ENCODE data around the gene CYB561.

DNA sequence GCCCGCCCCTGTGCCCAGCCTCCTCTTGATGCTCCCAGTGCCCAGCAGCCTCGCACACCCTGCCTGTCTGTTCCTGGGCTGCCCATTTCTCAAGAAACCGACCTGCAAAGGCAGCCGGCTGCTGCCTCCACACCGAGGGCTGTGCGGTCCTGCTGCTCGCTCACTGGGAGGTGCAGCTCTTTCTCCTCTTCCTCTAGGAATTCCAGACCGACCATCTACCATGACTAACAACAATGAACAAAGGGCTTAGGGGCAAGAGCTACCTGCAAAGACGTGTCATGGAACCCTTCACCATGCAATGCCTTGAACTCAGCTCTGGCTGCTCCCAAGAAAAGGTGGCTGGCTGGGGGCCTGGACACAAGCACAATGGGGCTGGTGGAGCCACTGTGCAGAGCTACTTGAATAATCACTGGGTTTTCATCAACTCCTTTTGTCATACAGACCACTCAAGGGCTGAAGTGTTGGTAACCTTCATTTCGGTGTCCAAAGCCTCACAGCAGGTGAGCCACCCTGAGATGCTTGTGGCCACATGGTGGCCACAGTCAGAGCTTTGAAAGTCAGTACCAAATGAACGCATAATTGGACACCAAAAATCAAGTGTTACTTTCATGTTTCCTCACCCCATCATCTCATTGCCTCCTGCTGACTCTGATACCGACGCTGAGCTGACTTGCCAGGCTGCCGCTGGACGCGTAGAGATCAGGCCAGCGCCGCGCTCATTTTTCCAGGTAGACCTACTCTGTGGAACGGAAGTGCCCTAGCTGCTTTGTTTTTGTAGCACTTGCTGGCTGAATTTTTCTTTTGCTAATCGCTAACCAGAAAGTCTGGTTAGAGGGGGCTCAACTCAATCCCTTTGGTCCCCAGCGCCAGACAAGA is 19.8 kb downstream of the CYB561 start:
- no peak for TF ChIP-seq ZNF331 (CRISPR knock-in tag; IDR thresholded peaks at IDR 0.05; ENCODE audit: low read depth)
- TF ChIP-seq, protein P1, sequence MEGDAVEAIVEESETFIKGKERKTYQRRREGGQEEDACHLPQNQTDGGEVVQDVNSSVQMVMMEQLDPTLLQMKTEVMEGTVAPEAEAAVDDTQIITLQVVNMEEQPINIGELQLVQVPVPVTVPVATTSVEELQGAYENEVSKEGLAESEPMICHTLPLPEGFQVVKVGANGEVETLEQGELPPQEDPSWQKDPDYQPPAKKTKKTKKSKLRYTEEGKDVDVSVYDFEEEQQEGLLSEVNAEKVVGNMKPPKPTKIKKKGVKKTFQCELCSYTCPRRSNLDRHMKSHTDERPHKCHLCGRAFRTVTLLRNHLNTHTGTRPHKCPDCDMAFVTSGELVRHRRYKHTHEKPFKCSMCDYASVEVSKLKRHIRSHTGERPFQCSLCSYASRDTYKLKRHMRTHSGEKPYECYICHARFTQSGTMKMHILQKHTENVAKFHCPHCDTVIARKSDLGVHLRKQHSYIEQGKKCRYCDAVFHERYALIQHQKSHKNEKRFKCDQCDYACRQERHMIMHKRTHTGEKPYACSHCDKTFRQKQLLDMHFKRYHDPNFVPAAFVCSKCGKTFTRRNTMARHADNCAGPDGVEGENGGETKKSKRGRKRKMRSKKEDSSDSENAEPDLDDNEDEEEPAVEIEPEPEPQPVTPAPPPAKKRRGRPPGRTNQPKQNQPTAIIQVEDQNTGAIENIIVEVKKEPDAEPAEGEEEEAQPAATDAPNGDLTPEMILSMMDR (conservative IDR thresholded peaks at IDR 0.05; ENCODE audit: low read depth in 2 of 2), result no peak
- TF ChIP-seq, protein P2, sequence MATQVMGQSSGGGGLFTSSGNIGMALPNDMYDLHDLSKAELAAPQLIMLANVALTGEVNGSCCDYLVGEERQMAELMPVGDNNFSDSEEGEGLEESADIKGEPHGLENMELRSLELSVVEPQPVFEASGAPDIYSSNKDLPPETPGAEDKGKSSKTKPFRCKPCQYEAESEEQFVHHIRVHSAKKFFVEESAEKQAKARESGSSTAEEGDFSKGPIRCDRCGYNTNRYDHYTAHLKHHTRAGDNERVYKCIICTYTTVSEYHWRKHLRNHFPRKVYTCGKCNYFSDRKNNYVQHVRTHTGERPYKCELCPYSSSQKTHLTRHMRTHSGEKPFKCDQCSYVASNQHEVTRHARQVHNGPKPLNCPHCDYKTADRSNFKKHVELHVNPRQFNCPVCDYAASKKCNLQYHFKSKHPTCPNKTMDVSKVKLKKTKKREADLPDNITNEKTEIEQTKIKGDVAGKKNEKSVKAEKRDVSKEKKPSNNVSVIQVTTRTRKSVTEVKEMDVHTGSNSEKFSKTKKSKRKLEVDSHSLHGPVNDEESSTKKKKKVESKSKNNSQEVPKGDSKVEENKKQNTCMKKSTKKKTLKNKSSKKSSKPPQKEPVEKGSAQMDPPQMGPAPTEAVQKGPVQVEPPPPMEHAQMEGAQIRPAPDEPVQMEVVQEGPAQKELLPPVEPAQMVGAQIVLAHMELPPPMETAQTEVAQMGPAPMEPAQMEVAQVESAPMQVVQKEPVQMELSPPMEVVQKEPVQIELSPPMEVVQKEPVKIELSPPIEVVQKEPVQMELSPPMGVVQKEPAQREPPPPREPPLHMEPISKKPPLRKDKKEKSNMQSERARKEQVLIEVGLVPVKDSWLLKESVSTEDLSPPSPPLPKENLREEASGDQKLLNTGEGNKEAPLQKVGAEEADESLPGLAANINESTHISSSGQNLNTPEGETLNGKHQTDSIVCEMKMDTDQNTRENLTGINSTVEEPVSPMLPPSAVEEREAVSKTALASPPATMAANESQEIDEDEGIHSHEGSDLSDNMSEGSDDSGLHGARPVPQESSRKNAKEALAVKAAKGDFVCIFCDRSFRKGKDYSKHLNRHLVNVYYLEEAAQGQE (IDR thresholded peaks at IDR 0.05; ENCODE audit: unreplicated experiment), result no peak
- no peak for TF ChIP-seq EZH2 (IDR thresholded peaks at IDR 0.05; ENCODE audit: low read depth, unreplicated experiment)
- TF ChIP-seq POLR2AphosphoS5 (IDR thresholded peaks at IDR 0.05; ENCODE audit: low read depth), result no peak

Measured in GM23338 (cell line).